Measurements from ENCODE around the gene FLT3. TPM values are rescaled to one million over a fixed set of nuclear protein-coding genes. Genes with fewer than 3 reads are reported as not detected.
"Not testable (repeated sequence)": the region's sequence is repeated elsewhere in the genome, so short reads cannot be mapped to it uniquely, and the experiment has no call there.

FLT3 gene
- polyA plus RNA-seq, 2 of the 4 experiments (the other 2 are of a cell fraction) = not detected

- Histone ChIP-seq H3K4me1 (no peaks in the 10 kb centered on the region), H3K4me3 (no peak overlapping the region), H3K9me3 (no peaks in the 10 kb centered on the region), H3K27ac (no peak overlapping the region), H3K4me2 (no peak overlapping the region)
- ATAC-seq = no peak
- TF ChIP-seq SREBF2 (IDR thresholded peaks at IDR 0.05) = no peak
- no peak for TF ChIP-seq ZC3H11A (IDR thresholded peaks at IDR 0.05)
- TF ChIP-seq, protein P1, sequence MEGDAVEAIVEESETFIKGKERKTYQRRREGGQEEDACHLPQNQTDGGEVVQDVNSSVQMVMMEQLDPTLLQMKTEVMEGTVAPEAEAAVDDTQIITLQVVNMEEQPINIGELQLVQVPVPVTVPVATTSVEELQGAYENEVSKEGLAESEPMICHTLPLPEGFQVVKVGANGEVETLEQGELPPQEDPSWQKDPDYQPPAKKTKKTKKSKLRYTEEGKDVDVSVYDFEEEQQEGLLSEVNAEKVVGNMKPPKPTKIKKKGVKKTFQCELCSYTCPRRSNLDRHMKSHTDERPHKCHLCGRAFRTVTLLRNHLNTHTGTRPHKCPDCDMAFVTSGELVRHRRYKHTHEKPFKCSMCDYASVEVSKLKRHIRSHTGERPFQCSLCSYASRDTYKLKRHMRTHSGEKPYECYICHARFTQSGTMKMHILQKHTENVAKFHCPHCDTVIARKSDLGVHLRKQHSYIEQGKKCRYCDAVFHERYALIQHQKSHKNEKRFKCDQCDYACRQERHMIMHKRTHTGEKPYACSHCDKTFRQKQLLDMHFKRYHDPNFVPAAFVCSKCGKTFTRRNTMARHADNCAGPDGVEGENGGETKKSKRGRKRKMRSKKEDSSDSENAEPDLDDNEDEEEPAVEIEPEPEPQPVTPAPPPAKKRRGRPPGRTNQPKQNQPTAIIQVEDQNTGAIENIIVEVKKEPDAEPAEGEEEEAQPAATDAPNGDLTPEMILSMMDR (IDR thresholded peaks at IDR 0.05) = no peak
- TF ChIP-seq RNF2 (IDR thresholded peaks at IDR 0.05; ENCODE audit: borderline replicate concordance, low read depth) = no peak
- TF ChIP-seq ZNF302 (CRISPR knock-in tag; IDR thresholded peaks at IDR 0.05) = no peak
- no peak for TF ChIP-seq MAZ (IDR thresholded peaks at IDR 0.05; ENCODE audit: borderline replicate concordance, low read depth, low read length)
- TF ChIP-seq REST (IDR thresholded peaks at IDR 0.05) = no peak
- no peak for TF ChIP-seq RAD21 (conservative IDR thresholded peaks at IDR 0.05 in 1 of 2, IDR thresholded peaks at IDR 0.05 in 1 of 2)
- TF ChIP-seq CEBPB (IDR thresholded peaks at IDR 0.05) = no peak
- TF ChIP-seq MAFK (IDR thresholded peaks at IDR 0.05; ENCODE audit: partially characterized antibody) = no peak
- no peak for TF ChIP-seq E2F6 (IDR thresholded peaks at IDR 0.05; ENCODE audit: borderline replicate concordance, low read depth)
- TF ChIP-seq JUN (IDR thresholded peaks at IDR 0.05) = no peak
- TF ChIP-seq CBX8 (IDR thresholded peaks at IDR 0.05) = no peak
- no peak for TF ChIP-seq HOXB13 (CRISPR knock-in tag; IDR thresholded peaks at IDR 0.05; ENCODE audit: low read depth)
- TF ChIP-seq JUNB (IDR thresholded peaks at IDR 0.05) = no peak
- no peak for TF ChIP-seq KDM1A (IDR thresholded peaks at IDR 0.05; ENCODE audit: low read depth)
- 28% methylated on average over 1 of the region's 1 CpG for WGBS (ENCODE audit: missing lambda C conversion rate)
- ChIA-PET CTCF (no interaction called here), POLR2A (no interaction called here)
- FAIRE-seq = no peak
- no peak for DNase-seq (ENCODE audit: low read depth in 1 of 2, low spot score in 1 of 2)
Measured at GRCh38 chr13:28106976-28107375, 6.6 kb upstream of the FLT3 start.

GRCh38 chr13:28101886-28102285 lies 1.5 kb upstream of the FLT3 start:
- ATAC-seq; H3K4me2 ChIP-seq; H3K4me3 ChIP-seq; H3K9me3 ChIP-seq; POLR2A ChIA-PET; DNase-seq (ENCODE audit: low read depth in 1 of 2, low spot score in 1 of 2); CTCF ChIA-PET; FAIRE-seq; H3K4me1 ChIP-seq; H3K27ac ChIP-seq: not testable (repeated sequence)
- 29% methylated on average over 3 of the region's 4 CpGs for WGBS (ENCODE audit: missing lambda C conversion rate)

- POLR2A ChIA-PET = no interaction called here
- peak overlapping the region; percentile 79 for H3K4me2 ChIP-seq
Measured at GRCh38 chr13:28099396-28100149, 803 bp downstream of the FLT3 start.

More at GRCh38 chr13:28099396-28100149, 803 bp downstream of the FLT3 start:
- Histone ChIP-seq H3K27ac (no peak overlapping the region), H3K4me1 (no peaks in the 10 kb centered on the region), H3K9me3 (peaks cover 8% of the 10 kb centered on the region; the same call in 1 of the 3 replicates), H3K4me3 (no peak overlapping the region; the same call in 1 of the 3 replicates)
- no peak for ATAC-seq
- FAIRE-seq = no peak
- CTCF ChIA-PET = no interaction called here
- no peak for TF ChIP-seq CBX8 (IDR thresholded peaks at IDR 0.05)
- TF ChIP-seq, protein P1 (IDR thresholded peaks at IDR 0.05) = no peak
- no peak for TF ChIP-seq BHLHE40 (IDR thresholded peaks at IDR 0.05; ENCODE audit: low read depth, low read length)
- no peak for TF ChIP-seq HOXB5 (CRISPR knock-in tag; IDR thresholded peaks at IDR 0.05)
- DNase-seq (ENCODE audit: low read depth in 1 of 2, low spot score in 1 of 2) = no peak
- 65% methylated on average over 25 of the region's 35 CpGs for WGBS (ENCODE audit: missing lambda C conversion rate)

All from A549 (cell line).